ENCODE measurements around the gene HS1BP3.

HS1BP3 gene

DNA sequence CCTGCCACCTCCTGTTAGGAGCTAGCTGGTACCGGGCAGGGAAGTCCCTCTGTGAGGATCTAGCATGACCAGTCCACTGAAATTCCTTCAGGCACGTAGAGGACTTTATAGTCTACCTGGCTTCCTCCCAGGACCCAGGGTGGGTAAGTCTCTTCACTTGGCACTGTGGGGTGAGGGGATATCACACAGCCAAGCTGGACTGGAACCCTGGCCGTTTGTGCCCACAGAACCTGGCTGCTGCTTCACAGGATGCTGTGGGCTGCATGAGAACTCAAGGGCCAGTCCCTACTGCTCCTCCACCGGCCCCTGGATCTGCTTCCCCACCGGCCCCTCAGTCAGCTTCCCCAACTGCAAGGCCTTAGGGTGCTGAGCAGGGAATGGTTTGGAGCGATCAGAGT lies 35.8 kb downstream of the HS1BP3 start:
- no peak for DNase-seq

- peak; percentile 89 for DNase-seq
Observed at GRCh38 chr2:20614201-20615067, 36.5 kb downstream of the HS1BP3 start.

- peak; percentile 16 for DNase-seq
Observed at GRCh38 chr2:20612925-20613916, 37.7 kb downstream of the HS1BP3 start.

- no peak for DNase-seq
Observed at GRCh38 chr2:20611844-20612356, 39.0 kb downstream of the HS1BP3 start.

GRCh38 chr2:20611077-20611843 lies 39.6 kb downstream of the HS1BP3 start:
- no peak for DNase-seq

- DNase-seq = no peak
Observed at GRCh38 chr2:20609995-20610357, 40.9 kb downstream of the HS1BP3 start.

- DNase-seq = peak; percentile 66
Observed at GRCh38 chr2:20609349-20609994, 41.4 kb downstream of the HS1BP3 start.

GRCh38 chr2:20608666-20609348 lies 42.1 kb downstream of the HS1BP3 start:
- peak; percentile 63 for DNase-seq

DNA sequence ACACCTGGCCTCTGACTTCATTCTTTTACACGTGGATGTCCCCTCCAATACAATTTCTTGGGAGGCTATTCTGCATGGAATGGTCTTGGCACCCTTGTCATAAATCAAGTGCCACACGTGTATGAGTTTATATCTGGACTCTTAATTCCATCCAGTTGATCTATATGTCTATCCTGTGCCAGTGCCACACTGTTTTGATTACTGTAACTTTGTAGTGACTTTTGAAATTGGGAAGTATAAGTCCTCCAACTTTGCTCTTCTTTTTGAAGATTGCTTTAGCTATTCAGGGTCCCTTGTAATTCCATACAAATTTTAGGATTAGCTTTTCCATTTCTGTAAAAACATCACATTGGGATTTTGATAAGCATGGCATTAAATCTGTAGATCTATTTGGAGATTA lies 43.5 kb downstream of the HS1BP3 start:
- no peak for DNase-seq

DNA sequence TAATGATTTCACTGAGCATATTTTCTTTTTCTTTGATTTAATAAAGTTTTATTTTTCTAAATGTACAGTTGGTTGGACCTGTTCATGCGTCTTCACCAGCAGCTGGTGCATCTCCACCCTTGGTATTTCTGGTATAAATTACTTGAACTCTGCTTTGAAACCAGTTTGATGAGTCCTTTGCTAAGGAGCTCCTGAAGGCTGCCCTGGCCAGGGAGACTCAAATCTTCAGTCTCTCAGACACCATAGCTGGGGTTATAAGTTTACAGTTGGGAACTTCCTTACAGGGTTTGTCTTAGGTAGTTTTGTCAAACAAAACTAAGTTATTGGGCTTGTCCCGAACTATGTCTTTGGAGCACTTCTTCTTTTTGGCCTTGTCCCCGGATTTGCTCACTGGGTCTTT lies 44.7 kb downstream of the HS1BP3 start:
- DNase-seq = no peak

DNA sequence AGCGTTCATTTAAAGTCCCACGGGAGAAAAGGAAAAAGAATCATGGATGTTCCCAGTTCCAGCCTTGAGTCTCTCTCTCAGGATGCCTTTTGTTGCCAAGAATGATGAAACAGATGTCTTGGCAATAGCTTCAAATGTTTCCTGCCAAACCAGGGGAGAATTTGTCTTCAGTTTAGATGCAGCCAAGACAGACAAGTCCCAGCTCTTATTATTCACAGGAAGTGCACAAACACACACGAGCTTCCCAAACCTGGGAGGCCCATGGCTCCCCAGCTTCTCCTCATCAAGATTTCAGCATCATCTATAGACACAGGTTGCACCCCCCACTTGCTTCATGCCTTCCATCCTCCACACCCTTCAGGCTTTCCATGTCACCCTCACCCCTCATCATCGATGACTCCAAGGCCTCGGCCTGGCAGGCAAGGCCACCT lies 45.9 kb downstream of the HS1BP3 start:
- DNase-seq = no peak

DNA sequence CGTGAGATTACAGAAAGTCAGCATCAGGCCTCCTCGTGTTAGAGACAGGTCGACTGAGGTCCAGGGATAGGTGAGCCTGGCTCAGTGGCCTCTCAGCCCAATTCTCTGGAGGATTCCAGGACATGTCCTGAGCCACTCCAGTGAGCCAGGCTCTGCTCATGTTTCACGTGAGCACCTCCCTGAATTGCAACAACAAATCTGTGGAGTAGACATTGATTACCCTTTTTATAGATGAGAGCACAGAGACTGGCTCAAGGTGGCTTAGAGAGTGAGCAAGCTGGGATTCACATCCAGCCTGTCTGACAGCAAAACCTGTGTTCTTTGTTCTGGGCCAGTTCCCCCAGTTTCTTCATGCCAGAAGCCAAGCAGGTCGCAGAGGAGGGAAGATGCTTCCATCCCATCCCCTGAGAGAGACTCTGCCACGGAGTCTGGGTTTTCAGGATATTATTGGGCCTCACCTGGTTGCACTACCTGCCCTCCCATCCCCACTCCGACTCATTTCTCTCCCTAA lies 46.4 kb downstream of the HS1BP3 start:
- no peak for DNase-seq

DNA sequence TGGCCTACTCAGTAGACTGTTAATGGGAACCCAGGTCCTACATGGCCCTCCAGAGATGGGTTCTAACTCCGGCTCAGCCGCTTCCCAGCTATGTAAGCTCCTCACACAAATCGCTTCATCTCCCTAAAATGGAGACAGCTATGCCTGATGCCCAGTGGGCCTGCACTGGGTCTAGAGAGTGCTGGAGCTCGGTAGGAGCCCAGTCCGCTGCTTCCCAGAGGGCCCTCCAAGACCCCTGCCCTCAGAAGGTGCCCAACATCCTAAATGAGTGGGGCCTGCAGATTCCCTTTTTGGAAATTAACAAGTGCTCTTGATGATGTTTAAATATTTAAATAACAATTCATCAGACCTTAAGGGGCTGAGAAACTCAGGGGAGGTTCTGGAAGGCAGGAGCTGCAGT lies 47.1 kb downstream of the HS1BP3 start:
- DNase-seq = no peak

- DNase-seq = no peak
Observed at GRCh38 chr2:20602803-20603202, 48.1 kb downstream of the HS1BP3 start.

DNA sequence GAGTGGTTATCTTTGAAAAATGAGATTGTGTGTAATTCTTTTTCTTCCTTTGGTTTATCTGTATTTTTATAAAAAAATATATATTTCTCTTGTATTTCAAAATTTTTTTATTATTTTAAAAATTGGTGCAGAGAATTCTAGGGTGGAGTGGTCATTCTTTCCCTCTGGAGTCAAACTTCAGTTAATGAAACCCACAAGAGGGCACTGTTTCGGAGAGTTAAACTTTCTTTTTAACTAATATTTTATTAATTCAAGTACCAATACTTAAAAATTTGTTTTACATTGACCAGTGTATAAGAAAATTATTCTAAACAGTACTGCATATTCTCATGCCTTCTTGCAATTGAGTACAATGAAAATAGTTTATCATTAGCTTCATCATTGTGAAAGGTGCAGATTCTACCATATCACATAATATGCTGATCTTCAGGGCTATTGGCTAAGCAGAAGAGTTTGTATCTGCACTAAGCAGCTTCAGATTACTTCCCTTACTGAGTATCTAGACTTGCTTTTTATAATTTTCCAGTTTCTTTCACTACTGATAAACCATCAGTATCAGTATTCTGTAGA lies 50.1 kb downstream of the HS1BP3 start:
- no peak for DNase-seq

- DNase-seq = peak; percentile 14
Observed at GRCh38 chr2:20599861-20600461, 50.9 kb downstream of the HS1BP3 start.

DNA sequence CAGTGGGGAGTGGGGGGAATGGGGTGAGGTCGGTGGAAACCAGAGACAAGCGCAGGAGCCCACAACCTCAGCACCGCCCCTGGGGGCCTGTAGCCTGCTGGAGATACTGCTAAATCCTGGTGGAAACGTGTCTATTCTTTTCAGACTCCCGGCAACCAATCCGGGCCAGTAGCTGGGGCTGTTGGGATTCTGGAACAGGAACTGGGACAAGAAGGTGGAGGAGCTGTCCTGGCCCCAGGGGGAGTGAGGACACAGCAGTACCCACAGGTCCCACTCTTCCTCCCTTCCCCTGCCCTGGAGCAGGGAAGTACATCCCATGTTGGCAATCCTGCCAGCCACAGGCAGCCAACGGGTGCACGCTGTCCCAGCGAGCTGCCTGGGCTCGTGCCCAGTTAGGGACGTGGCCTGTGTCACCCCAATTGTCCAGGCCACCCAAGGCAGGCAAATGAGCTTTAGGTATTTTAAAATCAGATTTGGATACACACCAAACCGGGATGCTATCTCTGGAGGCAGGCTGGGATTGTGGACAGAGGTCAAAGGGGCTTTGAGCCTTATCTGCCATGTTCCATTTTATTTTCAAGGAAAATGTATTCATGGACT lies 51.8 kb downstream of the HS1BP3 start:
- no peak for DNase-seq

DNA sequence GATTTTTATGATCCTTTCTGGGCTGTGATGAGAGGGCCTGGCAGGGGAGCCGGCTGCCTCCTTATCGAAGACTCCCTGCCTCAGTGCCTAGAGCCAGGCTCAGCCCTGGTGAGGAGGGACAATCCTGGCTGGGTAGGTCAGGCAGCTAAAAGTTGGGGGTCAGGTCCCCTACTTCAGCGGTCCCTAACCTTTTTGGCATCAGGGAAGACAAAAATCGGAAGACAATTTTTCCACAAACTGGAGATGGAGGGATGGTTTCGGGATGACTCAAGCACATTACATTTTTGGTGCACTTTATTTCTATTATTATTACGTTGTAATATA lies 53.1 kb downstream of the HS1BP3 start:
- DNase-seq = no peak

GRCh38 chr2:20596973-20597859 lies 53.7 kb downstream of the HS1BP3 start:
- DNase-seq = no peak
